ENCODE data around the gene GUCY2F. TPM values are rescaled to one million over a fixed set of nuclear protein-coding genes. Genes with fewer than 3 reads are reported as not detected.

Gene GUCY2F
- total RNA-seq, 1 experiment from 2014 or later: not detected

DNA sequence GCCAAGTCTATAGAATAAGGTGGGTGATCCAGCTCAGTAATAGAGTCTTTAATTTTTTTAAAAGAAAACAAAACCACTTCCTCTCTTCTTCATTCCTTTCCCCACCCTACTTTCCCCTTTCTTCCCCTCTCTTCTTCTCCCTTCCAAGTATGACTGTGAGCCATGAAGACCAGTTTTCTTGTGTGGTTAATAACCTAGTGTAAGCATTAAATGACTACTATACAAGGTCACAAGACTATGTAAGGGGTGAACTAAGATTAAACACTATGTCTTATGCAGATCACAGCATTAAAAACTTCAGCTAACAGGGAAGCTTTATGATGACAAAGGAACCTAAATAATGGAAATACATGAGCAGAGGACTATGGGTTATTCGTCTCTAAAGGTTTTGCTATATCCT lies 135.4 kb downstream of the GUCY2F start:
- BruUV-seq (replicated peaks): no TSS peak
- DNase-seq (ENCODE audit: unreplicated experiment): no peak
- Mint-ChIP-seq H3K9me3 (ENCODE audit: unreplicated experiment) (no peaks in the 10 kb centered on the region), H3K36me3 (ENCODE audit: insufficient read depth, unreplicated experiment) (no peaks in the 10 kb centered on the region), H3K27me3 (ENCODE audit: insufficient read depth, unreplicated experiment) (peaks cover 23% of the 10 kb centered on the region), H3K27ac (ENCODE audit: low read depth, unreplicated experiment) (no peak overlapping the region), H3K4me1 (ENCODE audit: insufficient read depth, unreplicated experiment) (no peaks in the 10 kb centered on the region), H3K4me3 (ENCODE audit: unreplicated experiment) (no peak overlapping the region)
- CTCF ChIA-PET: no interaction called here
- POLR2A ChIA-PET: interaction anchor here (1.0 kb wide), 1 partner anchor 9 kb away, joined by 3 read pairs; no protein-coding TSS in a partner anchor
- intact Hi-C loops (cut with micrococcal nuclease): no loop called here
- TF ChIP-seq, protein P1, sequence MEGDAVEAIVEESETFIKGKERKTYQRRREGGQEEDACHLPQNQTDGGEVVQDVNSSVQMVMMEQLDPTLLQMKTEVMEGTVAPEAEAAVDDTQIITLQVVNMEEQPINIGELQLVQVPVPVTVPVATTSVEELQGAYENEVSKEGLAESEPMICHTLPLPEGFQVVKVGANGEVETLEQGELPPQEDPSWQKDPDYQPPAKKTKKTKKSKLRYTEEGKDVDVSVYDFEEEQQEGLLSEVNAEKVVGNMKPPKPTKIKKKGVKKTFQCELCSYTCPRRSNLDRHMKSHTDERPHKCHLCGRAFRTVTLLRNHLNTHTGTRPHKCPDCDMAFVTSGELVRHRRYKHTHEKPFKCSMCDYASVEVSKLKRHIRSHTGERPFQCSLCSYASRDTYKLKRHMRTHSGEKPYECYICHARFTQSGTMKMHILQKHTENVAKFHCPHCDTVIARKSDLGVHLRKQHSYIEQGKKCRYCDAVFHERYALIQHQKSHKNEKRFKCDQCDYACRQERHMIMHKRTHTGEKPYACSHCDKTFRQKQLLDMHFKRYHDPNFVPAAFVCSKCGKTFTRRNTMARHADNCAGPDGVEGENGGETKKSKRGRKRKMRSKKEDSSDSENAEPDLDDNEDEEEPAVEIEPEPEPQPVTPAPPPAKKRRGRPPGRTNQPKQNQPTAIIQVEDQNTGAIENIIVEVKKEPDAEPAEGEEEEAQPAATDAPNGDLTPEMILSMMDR (IDR thresholded peaks at IDR 0.05; ENCODE audit: unreplicated experiment): no peak

DNA sequence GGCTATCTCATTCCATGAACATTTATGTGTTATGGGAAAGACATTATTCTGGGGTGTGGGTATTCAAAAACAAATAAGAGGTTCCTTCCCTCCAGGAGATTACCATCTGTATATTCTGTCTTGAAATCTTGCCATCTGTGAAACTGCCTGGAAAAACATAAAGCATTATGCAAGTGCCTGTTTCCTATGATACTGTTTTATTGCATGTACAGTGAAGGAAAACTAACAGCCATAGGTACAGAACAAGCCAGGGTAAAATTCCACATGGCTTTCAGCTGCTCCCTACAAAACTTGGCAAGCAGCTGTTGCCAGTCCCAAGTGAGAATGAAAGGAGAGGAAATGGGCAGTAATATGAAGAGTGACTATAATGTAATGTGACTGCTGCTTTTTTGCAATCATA lies 136.0 kb downstream of the GUCY2F start:
- no peaks in the 10 kb centered on the region for H3K4me1 Mint-ChIP-seq (ENCODE audit: insufficient read depth, unreplicated experiment)
- POLR2A ChIA-PET: no interaction called here
- TF ChIP-seq, protein P1 (IDR thresholded peaks at IDR 0.05; ENCODE audit: unreplicated experiment): no peak
- peaks cover 17% of the 10 kb centered on the region for H3K27me3 Mint-ChIP-seq (ENCODE audit: insufficient read depth, unreplicated experiment)
- BruUV-seq (replicated peaks): no TSS peak
- CTCF ChIA-PET: no interaction called here
- H3K9me3 Mint-ChIP-seq (ENCODE audit: unreplicated experiment): no peaks in the 10 kb centered on the region
- H3K4me3 Mint-ChIP-seq (ENCODE audit: unreplicated experiment): no peak overlapping the region
- intact Hi-C loops (cut with micrococcal nuclease): no loop called here
- DNase-seq (ENCODE audit: unreplicated experiment): peak; percentile 38
- no peaks in the 10 kb centered on the region for H3K36me3 Mint-ChIP-seq (ENCODE audit: insufficient read depth, unreplicated experiment)
- no peak overlapping the region for H3K27ac Mint-ChIP-seq (ENCODE audit: low read depth, unreplicated experiment)

DNA sequence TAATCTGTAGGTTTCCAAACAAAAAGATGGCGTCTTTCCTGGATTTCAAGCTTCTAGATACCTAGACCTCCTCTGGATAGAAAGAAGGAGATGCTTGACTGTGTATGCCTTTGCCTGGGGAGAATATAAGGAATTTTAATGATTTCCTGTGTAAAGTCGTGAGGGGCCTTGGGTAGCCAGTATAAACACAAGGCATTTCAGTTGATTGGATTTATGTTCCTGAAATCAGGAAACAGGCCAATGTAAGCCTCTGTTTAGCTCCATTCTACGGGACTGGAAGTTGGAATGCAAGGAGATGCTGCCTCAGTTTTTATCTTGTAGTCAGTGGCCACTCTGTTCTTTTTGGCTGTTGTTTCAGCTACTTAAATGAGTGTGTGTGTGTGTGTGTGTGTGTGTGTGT lies 137.2 kb downstream of the GUCY2F start:
- DNase-seq (ENCODE audit: unreplicated experiment): no peak
- BruUV-seq (replicated peaks): no TSS peak
- TF ChIP-seq, protein P1 (IDR thresholded peaks at IDR 0.05; ENCODE audit: unreplicated experiment): no peak
- no peak overlapping the region for H3K4me3 Mint-ChIP-seq (ENCODE audit: unreplicated experiment)
- no peaks in the 10 kb centered on the region for H3K4me1 Mint-ChIP-seq (ENCODE audit: insufficient read depth, unreplicated experiment)
- no peaks in the 10 kb centered on the region for H3K36me3 Mint-ChIP-seq (ENCODE audit: insufficient read depth, unreplicated experiment)
- intact Hi-C loops (cut with micrococcal nuclease): no loop called here
- no peaks in the 10 kb centered on the region for H3K9me3 Mint-ChIP-seq (ENCODE audit: unreplicated experiment)
- peaks cover 11% of the 10 kb centered on the region for H3K27me3 Mint-ChIP-seq (ENCODE audit: insufficient read depth, unreplicated experiment)
- CTCF ChIA-PET: no interaction called here
- no peak overlapping the region for H3K27ac Mint-ChIP-seq (ENCODE audit: low read depth, unreplicated experiment)
- POLR2A ChIA-PET: no interaction called here

DNA sequence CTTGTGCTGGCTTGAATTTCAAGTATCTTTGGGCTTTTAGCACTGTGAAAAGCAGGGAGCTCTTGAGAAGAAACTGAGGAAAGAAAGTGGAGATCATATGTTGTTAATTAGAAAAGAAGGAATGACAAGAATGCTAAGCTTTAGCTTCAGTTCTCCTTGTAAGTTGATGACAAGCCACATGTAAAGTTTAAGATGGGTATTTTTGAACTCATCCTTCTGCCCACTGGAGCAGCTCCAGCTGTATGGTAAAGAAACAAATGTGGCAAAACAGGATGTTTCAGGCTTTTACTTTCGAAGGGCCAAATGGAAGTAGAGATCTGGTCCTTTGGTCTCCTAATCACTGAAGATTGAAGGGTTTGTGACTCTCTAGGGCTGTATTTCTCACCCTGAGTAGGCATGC lies 137.8 kb downstream of the GUCY2F start:
- intact Hi-C loops (cut with micrococcal nuclease): no loop called here
- no peaks in the 10 kb centered on the region for H3K9me3 Mint-ChIP-seq (ENCODE audit: unreplicated experiment)

More for the DNA sequence above, 137.8 kb downstream of the GUCY2F start:
- CTCF ChIA-PET: no interaction called here
- POLR2A ChIA-PET: interaction anchor here (0.8 kb wide), 1 partner anchor 10 kb away, joined by 4 read pairs; no protein-coding TSS in a partner anchor
- Mint-ChIP-seq H3K4me3 (ENCODE audit: unreplicated experiment) (no peak overlapping the region), H3K27me3 (ENCODE audit: insufficient read depth, unreplicated experiment) (peaks cover 11% of the 10 kb centered on the region), H3K27ac (ENCODE audit: low read depth, unreplicated experiment) (no peak overlapping the region), H3K4me1 (ENCODE audit: insufficient read depth, unreplicated experiment) (no peaks in the 10 kb centered on the region), H3K36me3 (ENCODE audit: insufficient read depth, unreplicated experiment) (no peaks in the 10 kb centered on the region)
- no peak for DNase-seq (ENCODE audit: unreplicated experiment)
- no TSS peak for BruUV-seq (replicated peaks)
- TF ChIP-seq, protein P1 (IDR thresholded peaks at IDR 0.05; ENCODE audit: unreplicated experiment): no peak
